K562 (cell line): ENCODE results near the gene ZBTB7A. TPM values are rescaled to one million over a fixed set of nuclear protein-coding genes. Genes with fewer than 3 reads are reported as not detected.

Source experiments
- ADNP ChIP-seq: fragments of 200-800 bp; sonication (Bioruptor generic); IDR thresholded peaks from 2 replicates; pipeline ENCODE4 v1.6.1; 2016; ENCODE audit warnings: missing genetic modification characterization, missing compliant biosample characterization
- ARID4B ChIP-seq: sonication (generic); formaldehyde crosslinking; IDR thresholded peaks from 2 replicates; pipeline ENCODE4 v1.8.0; 2022; ENCODE audit warnings: mild to moderate bottlenecking, missing genetic modification reagents
- BRF1 ChIP-seq: IDR thresholded peaks from 3 replicates; pipeline ENCODE4 v1.6.1; 2011; ENCODE audit warnings: borderline replicate concordance, mild to moderate bottlenecking; ENCODE audit not compliant: insufficient read length; ENCODE audit errors: extremely low read depth
- BRF2 ChIP-seq: IDR thresholded peaks from 3 replicates; pipeline ENCODE4 v1.6.1; 2011; ENCODE audit warnings: borderline replicate concordance, mild to moderate bottlenecking; ENCODE audit not compliant: insufficient read length, insufficient read depth
- C11orf30 ChIP-seq: fragments of 450-650 bp; IDR thresholded peaks from 2 replicates; pipeline ENCODE4 v1.6.1; 2016; ENCODE audit warnings: low read depth, mild to moderate bottlenecking
- CBFA2T3 ChIP-seq: fragments of 450-650 bp; IDR thresholded peaks from 2 replicates; pipeline ENCODE4 v1.6.1; 2017
- CREB3L1 ChIP-seq: fragments of 450-650 bp; IDR thresholded peaks from 2 replicates; pipeline ENCODE4 v1.6.1; 2014; ENCODE audit warnings: low read depth, mild to moderate bottlenecking, moderate library complexity, borderline replicate concordance
- FOXP1 ChIP-seq: sonication (generic); formaldehyde crosslinking; IDR thresholded peaks from 2 replicates; pipeline ENCODE4 v1.8.0; 2022; ENCODE audit warnings: mild to moderate bottlenecking, missing genetic modification reagents
- GABPA ChIP-seq: fragments of 200-800 bp; sonication (Bioruptor generic); conservative IDR thresholded peaks from 2 replicates; pipeline ENCODE4 v1.6.1; 2016; ENCODE audit warnings: low read depth, missing genetic modification characterization, missing compliant biosample characterization
- NFIC ChIP-seq: fragments of 450-650 bp; IDR thresholded peaks from 2 replicates; pipeline ENCODE4 v1.6.1; 2017; ENCODE audit warnings: mild to moderate bottlenecking, inconsistent platforms
- PTRF ChIP-seq: fragments of 450-650 bp; IDR thresholded peaks from 2 replicates; pipeline ENCODE4 v1.6.1; 2016; ENCODE audit warnings: mild to moderate bottlenecking, missing genetic modification characterization, missing compliant biosample characterization
- PTTG1 ChIP-seq: fragments of 450-650 bp; IDR thresholded peaks from 2 replicates; pipeline ENCODE4 v1.6.1; 2016; ENCODE audit warnings: low read depth, mild to moderate bottlenecking, missing genetic modification characterization, missing compliant biosample characterization
- RB1 ChIP-seq: fragments of 450-650 bp; IDR thresholded peaks from 2 replicates; pipeline ENCODE4 v1.6.1; 2017; ENCODE audit warnings: low read depth, mild to moderate bottlenecking
- SAFB ChIP-seq: fragments of 200-400 bp; formaldehyde crosslinking; IDR thresholded peaks from 2 replicates; pipeline ENCODE4 v1.6.1; 2017; ENCODE audit warnings: low read depth, low read length, borderline replicate concordance
- SNAPC5 ChIP-seq: fragments of 250-450 bp; sonication (Bioruptor Pico); IDR thresholded peaks from 2 replicates; pipeline ENCODE4 v1.8.0; 2021; ENCODE audit warnings: moderate library complexity, mild to moderate bottlenecking, inconsistent platforms
- TCF3 ChIP-seq: sonication (generic); formaldehyde crosslinking; IDR thresholded peaks from 2 replicates; pipeline ENCODE4 v1.4.0; 2020; ENCODE audit warnings: mild to moderate bottlenecking, missing genetic modification reagents
- TCF7L2 ChIP-seq: fragments of 150-350 bp; IDR thresholded peaks from 2 replicates; pipeline ENCODE4 v1.6.1; 2016; ENCODE audit warnings: low read depth, mild to moderate bottlenecking, low read length, moderate library complexity
- TRIM24 ChIP-seq, 2 experiments: fragments of 450-650 bp; IDR thresholded peaks; 2 replicates each; pipeline ENCODE4 v1.6.1; 2016
- ZNF507 ChIP-seq: conservative IDR thresholded peaks from 2 replicates; pipeline ENCODE4 v1.6.1; 2017; ENCODE audit warnings: missing genetic modification characterization, missing compliant biosample characterization
- ZNF75A ChIP-seq: fragments of 450-650 bp; formaldehyde crosslinking; IDR thresholded peaks from 2 replicates; pipeline ENCODE4 v1.4.0; 2020; ENCODE audit warnings: mild to moderate bottlenecking
- ZNF766 ChIP-seq: fragments of 200-800 bp; sonication (Bioruptor generic); conservative IDR thresholded peaks from 2 replicates; pipeline ENCODE4 v1.6.1; 2016; ENCODE audit warnings: missing genetic modification characterization, missing compliant biosample characterization
- ZNF778 ChIP-seq: fragments of 450-650 bp; formaldehyde crosslinking; IDR thresholded peaks from 2 replicates; pipeline ENCODE4 v1.4.0; 2020; ENCODE audit warnings: mild to moderate bottlenecking, moderate library complexity
- ZNF79 ChIP-seq: fragments of 250-450 bp; sonication (Bioruptor Pico); IDR thresholded peaks from 2 replicates; pipeline ENCODE4 v1.4.0; 2020; ENCODE audit warnings: low read depth, mild to moderate bottlenecking, moderate library complexity
- polyA plus RNA-seq, 8 experiments: library from polyadenylated mRNA; depleted of rRNA in 4 of 8; stranded (reverse) in 5 of 8; unstranded in 3 of 8; fragments of >200 nt; fragmentation: Nextera tagmentation in 2 of 8; fragmentation: Illumina TruSeq in 1 of 8; extraction: Ambion mirVana in 2 of 8; extraction: Trizol in 1 of 8; gene quantifications; 2 replicates each; pipeline versions ENCODE4 v1.2.1 to v1.2.3, GENCODE V29; 2011 to 2014; ENCODE audit warnings: inconsistent platforms in 1 of 8, missing spikeins in 1 of 8
- total RNA-seq, 7 experiments: library from RNA; depleted of rRNA in 6 of 7; stranded (reverse); fragments of >200 nt in 6 of 7; fragmentation: Illumina TruSeq in 2 of 7; extraction: Trizol in 2 of 7; gene quantifications; 2 replicates each; pipeline versions ENCODE4 v1.2.1 to v1.2.3, GENCODE V29; 2011 to 2021; ENCODE audit warnings: low replicate concordance in 1 of 7

Gene ZBTB7A
- total and polyA plus RNA-seq, 9 of the 15 experiments (the other 6 are each of a cell fraction or from before 2014, with no cell fraction given) = 0.11 to 34.0 (median 4.6) TPM

GRCh38 chr19:4066682-4067395 lies at the start of gene ZBTB7A (continued):
- TF ChIP-seq TCF3 (CRISPR knock-in tag) (no peak), NFIC (peak; percentile 72), ZNF507 (no peak), ADNP (tag) (no peak), BRF2 (no peak), CBFA2T3 (peak; percentile 17; the same call in 1 of the 2 replicates), CREB3L1 (no peak), SNAPC5 (CRISPR knock-in tag) (no peak), RB1 (0 out of 2 replicates have a peak, but pooled peaks have one; percentile 8), ZNF75A (no peak), ZNF79 (no peak), BRF1 (no peak), ZNF778 (CRISPR knock-in tag) (no peak), ZNF766 (CRISPR knock-in tag) (peak; percentile 64; the same call in 1 of the 2 replicates), SAFB (no peak), GABPA (tag) (peak; percentile 33; the same call in 1 of the 2 replicates), C11orf30 (no peak), FOXP1 (no peak), TRIM24 (IDR thresholded peaks at IDR 0.05) (no peak), PTRF (tag) (no peak), ARID4B (CRISPR knock-in tag) (no peak), TCF7L2 (no peak), PTTG1 (tag) (no peak)
